ENCODE data around the gene PTER. TPM values are rescaled to one million over a fixed set of nuclear protein-coding genes. Genes with fewer than 3 reads are reported as not detected.
A peak's percentile ranks its signal among the peaks of the same experiment; 100 is the strongest.

The PTER gene
- total RNA-seq (2014; rRNA removed; shearing (Covaris generic)) = 7.9 and 10.0 TPM in 2 replicates

GRCh38 chr10:16436758-16437539 lies at the start of gene PTER:
Gene PTER, plus strand, starts transcription at chr10:16437010. Its CDS starts 47,375 bp downstream, at chr10:16484385.

GRCh38 chr10:16521311-16522016 lies 84.7 kb downstream of the PTER start, which contains the start of gene C1QL3:
Gene C1QL3, minus strand, starts transcription at chr10:16521879. Its CDS starts 814 bp downstream, at chr10:16521065.

Small RNA genes within 50 kb of the gene (small RNA-seq; reads per million reads assigned to genes)
- 5.2 reads per million, percentile 85 among the genes with 10 or more reads in this experiment for gene RNU2-18P

Other genes with a start within 250 kb of the PTER start
- gene C1QL3, start 84.9 kb downstream of the PTER start, total RNA-seq (2014; rRNA removed; shearing (Covaris generic)) = not detected in 2 replicates